MM.1S (cell line): Measurements from ENCODE around the gene CEP57.

ENCODE experiments used
- DNase-seq: peaks from one replicate; pipeline ENCODE4 v3.0.0-alpha.2; 2015
- H2AFZ ChIP-seq: fragments of 300-600 bp; sonication (generic); 2 replicates; pipeline ENCODE4 v1.6.0; 2016; ENCODE audit warnings: antibody characterized with exemption, low read length
- H3F3A ChIP-seq: fragments of 300-600 bp; sonication (generic); 2 replicates; pipeline ENCODE4 v1.6.1; 2016; ENCODE audit warnings: mild to moderate bottlenecking, antibody characterized with exemption, low read length, moderate library complexity, mixed read lengths; ENCODE audit not compliant: insufficient read depth
- H3K27ac ChIP-seq: fragments of 300-600 bp; sonication (generic); 2 replicates; pipeline ENCODE4 v1.5.1; 2016; ENCODE audit warnings: mild to moderate bottlenecking, low read length
- H3K27me3 ChIP-seq: fragments of 300-600 bp; sonication (generic); replicated peaks from 2 replicates; pipeline ENCODE4 v1.6.0; 2016; ENCODE audit warnings: low read length; ENCODE audit not compliant: insufficient read depth
- H3K36me3 ChIP-seq: fragments of 300-600 bp; sonication (generic); replicated peaks from 2 replicates; pipeline ENCODE4 v1.6.1; 2016; ENCODE audit warnings: mild to moderate bottlenecking, low read length, mixed read lengths; ENCODE audit not compliant: insufficient read depth
- H3K4me1 ChIP-seq: fragments of 300-600 bp; sonication (generic); 2 replicates; pipeline ENCODE4 v1.6.1; 2016; ENCODE audit warnings: low read length, mixed read lengths
- H3K4me2 ChIP-seq: fragments of 300-600 bp; sonication (generic); 2 replicates; pipeline ENCODE4 v1.6.0; 2016; ENCODE audit warnings: low read depth, low read length
- H3K4me3 ChIP-seq: fragments of 300-600 bp; sonication (generic); 2 replicates; pipeline ENCODE4 v1.5.1; 2016; ENCODE audit warnings: low read length, mixed read lengths
- H3K79me2 ChIP-seq: fragments of 300-600 bp; sonication (generic); 2 replicates; pipeline ENCODE4 v1.6.1; 2016; ENCODE audit warnings: mixed run types, low read length, mixed read lengths
- H3K9ac ChIP-seq: fragments of 300-600 bp; sonication (generic); 2 replicates; pipeline ENCODE4 v1.6.1; 2016; ENCODE audit warnings: low read length, mixed read lengths
- H3K9me2 ChIP-seq: fragments of 300-600 bp; sonication (generic); replicated peaks from 2 replicates; pipeline ENCODE4 v1.6.1; 2016; ENCODE audit warnings: mild to moderate bottlenecking, low read length, mixed read lengths; ENCODE audit not compliant: insufficient read depth
- H3K9me3 ChIP-seq: fragments of 300-600 bp; sonication (generic); replicated peaks from 2 replicates; pipeline ENCODE4 v1.6.1; 2016; ENCODE audit warnings: mild to moderate bottlenecking, low read length, mixed read lengths; ENCODE audit not compliant: insufficient read depth
- H4K20me1 ChIP-seq: fragments of 300-600 bp; sonication (generic); 2 replicates; pipeline ENCODE4 v1.6.1; 2016; ENCODE audit warnings: mild to moderate bottlenecking, low read length, moderate library complexity, mixed read lengths; ENCODE audit not compliant: insufficient read depth
- EZH2 ChIP-seq: fragments of 300-600 bp; sonication (generic); optimal IDR thresholded peaks from 2 replicates; pipeline ENCODE3; 2017; ENCODE audit warnings: low read depth, mild to moderate bottlenecking, antibody characterized with exemption, low read length, mixed read lengths
- EZH2phosphoT487 ChIP-seq: fragments of 300-600 bp; sonication (generic); IDR thresholded peaks from 2 replicates; pipeline ENCODE4 v1.6.1; 2018; ENCODE audit warnings: antibody characterized with exemption, low read length
- TF ChIP-seq, protein P1 (sequence below): fragments of 300-600 bp; sonication (generic); IDR thresholded peaks from 2 replicates; pipeline ENCODE4 v1.5.1; 2016; ENCODE audit warnings: antibody characterized with exemption, low read length, mixed read lengths

The CEP57 gene

GRCh38 chr11:95790123-95790932 lies at the start of gene CEP57:
Gene CEP57 (plus strand): TSS chr11:95790498. CDS start chr11:95790699, 201 bp downstream.
- H3F3A ChIP-seq = peaks cover 27% of the 10 kb centered on the region
- peak; percentile 99 for DNase-seq
- H3K36me3 ChIP-seq = peaks cover 3% of the 10 kb centered on the region; the same call in 1 of the 2 replicates
- H4K20me1 ChIP-seq = no peaks in the 10 kb centered on the region
- no peak for TF ChIP-seq EZH2phosphoT487
- TF ChIP-seq, protein P1, sequence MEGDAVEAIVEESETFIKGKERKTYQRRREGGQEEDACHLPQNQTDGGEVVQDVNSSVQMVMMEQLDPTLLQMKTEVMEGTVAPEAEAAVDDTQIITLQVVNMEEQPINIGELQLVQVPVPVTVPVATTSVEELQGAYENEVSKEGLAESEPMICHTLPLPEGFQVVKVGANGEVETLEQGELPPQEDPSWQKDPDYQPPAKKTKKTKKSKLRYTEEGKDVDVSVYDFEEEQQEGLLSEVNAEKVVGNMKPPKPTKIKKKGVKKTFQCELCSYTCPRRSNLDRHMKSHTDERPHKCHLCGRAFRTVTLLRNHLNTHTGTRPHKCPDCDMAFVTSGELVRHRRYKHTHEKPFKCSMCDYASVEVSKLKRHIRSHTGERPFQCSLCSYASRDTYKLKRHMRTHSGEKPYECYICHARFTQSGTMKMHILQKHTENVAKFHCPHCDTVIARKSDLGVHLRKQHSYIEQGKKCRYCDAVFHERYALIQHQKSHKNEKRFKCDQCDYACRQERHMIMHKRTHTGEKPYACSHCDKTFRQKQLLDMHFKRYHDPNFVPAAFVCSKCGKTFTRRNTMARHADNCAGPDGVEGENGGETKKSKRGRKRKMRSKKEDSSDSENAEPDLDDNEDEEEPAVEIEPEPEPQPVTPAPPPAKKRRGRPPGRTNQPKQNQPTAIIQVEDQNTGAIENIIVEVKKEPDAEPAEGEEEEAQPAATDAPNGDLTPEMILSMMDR = no peak
- TF ChIP-seq EZH2 = no peak
- H3K4me1 ChIP-seq = peaks cover 22% of the 10 kb centered on the region
- H3K9me3 ChIP-seq = no peaks in the 10 kb centered on the region
- peaks cover 75% of the 10 kb centered on the region for H3K79me2 ChIP-seq
- peak within 1 kb of the TSS; percentile 85 for H2AFZ ChIP-seq
- H3K9ac ChIP-seq = peak within 1 kb of the TSS; percentile 97
- peak within 1 kb of the TSS; percentile 96 for H3K27ac ChIP-seq
- no peaks in the 10 kb centered on the region for H3K27me3 ChIP-seq
- H3K9me2 ChIP-seq = no peaks in the 10 kb centered on the region
- H3K4me2 ChIP-seq = peak within 1 kb of the TSS; percentile 93
- peak within 1 kb of the TSS; percentile 90 for H3K4me3 ChIP-seq

- no peaks in the 10 kb centered on the region for H3K9me2 ChIP-seq
- no peaks in the 10 kb centered on the region for H3K27me3 ChIP-seq
- H3K4me3 ChIP-seq = no peak overlapping the region
- H3K27ac ChIP-seq = no peak overlapping the region
- no peaks in the 10 kb centered on the region for H3K36me3 ChIP-seq
- no peaks in the 10 kb centered on the region for H3K79me2 ChIP-seq
- no peak overlapping the region for H3K9ac ChIP-seq
- no peaks in the 10 kb centered on the region for H3F3A ChIP-seq
- DNase-seq = no peak
- H3K4me1 ChIP-seq = no peaks in the 10 kb centered on the region
- no peaks in the 10 kb centered on the region for H4K20me1 ChIP-seq
- H3K4me2 ChIP-seq = no peak overlapping the region
- TF ChIP-seq EZH2 (no peak), EZH2phosphoT487 (no peak)
- TF ChIP-seq, protein P1 = no peak
- no peaks in the 10 kb centered on the region for H3K9me3 ChIP-seq
- no peak overlapping the region for H2AFZ ChIP-seq
Measured at GRCh38 chr11:95750101-95750500, 40.2 kb upstream of the CEP57 start.

DNA sequence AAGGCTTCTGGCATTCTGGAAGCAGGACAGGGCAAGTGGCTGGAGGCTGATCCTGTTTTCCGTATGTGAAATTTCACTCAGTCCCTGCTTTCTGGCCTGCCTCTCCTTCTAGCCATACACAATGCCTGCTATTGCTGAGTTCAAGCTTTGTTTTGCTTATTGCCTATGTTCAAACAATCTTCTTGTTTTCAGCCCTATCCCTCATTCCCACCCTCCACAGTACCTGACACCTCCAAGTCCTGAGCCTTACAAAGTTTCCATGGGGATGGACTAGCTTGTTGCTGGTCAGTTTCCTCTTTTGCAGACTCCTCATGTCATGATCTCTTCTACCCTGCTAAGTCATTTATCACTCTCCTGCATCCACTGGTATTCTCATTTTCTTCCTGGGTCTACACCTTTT lies 38.8 kb upstream of the CEP57 start:
- no peaks in the 10 kb centered on the region for H3K4me1 ChIP-seq
- no peak overlapping the region for H3K4me2 ChIP-seq
- no peaks in the 10 kb centered on the region for H3K9me3 ChIP-seq
- H3K36me3 ChIP-seq = no peaks in the 10 kb centered on the region
- no peaks in the 10 kb centered on the region for H3K79me2 ChIP-seq
- no peaks in the 10 kb centered on the region for H3K9me2 ChIP-seq
- TF ChIP-seq, protein P1 = no peak
- TF ChIP-seq EZH2 = no peak
- no peak for TF ChIP-seq EZH2phosphoT487
- H2AFZ ChIP-seq = no peak overlapping the region
- H3K4me3 ChIP-seq = no peak overlapping the region
- no peaks in the 10 kb centered on the region for H3K27me3 ChIP-seq
- no peak overlapping the region for H3K27ac ChIP-seq
- no peak for DNase-seq
- H4K20me1 ChIP-seq = no peaks in the 10 kb centered on the region
- no peak overlapping the region for H3K9ac ChIP-seq
- H3F3A ChIP-seq = no peaks in the 10 kb centered on the region
